ENCODE data around the gene NR2F2. TPM values are rescaled to one million over a fixed set of nuclear protein-coding genes. Genes with fewer than 3 reads are reported as not detected.

The NR2F2 gene
- total RNA-seq, 1 donor from 2014 or later: not detected

- no peak for ATAC-seq (ENCODE audit: low read depth)
- intact Hi-C loops (cut with micrococcal nuclease): no loop called here
- no peaks in the 10 kb centered on the region for H3K36me3 Mint-ChIP-seq (ENCODE audit: low read depth)
- POLR2A ChIA-PET: interaction anchor here (0.6 kb wide), 1 partner anchor 8 kb away, joined by 4 read pairs; the partner anchor contains the start of gene NR2F2
- H3K27me3 Mint-ChIP-seq: peaks cover 61% of the 10 kb centered on the region
- H3K4me1 Mint-ChIP-seq: peaks cover 7% of the 10 kb centered on the region
- no peak for DNase-seq
- no peak overlapping the region for H3K27ac Mint-ChIP-seq
- CTCF ChIA-PET: no interaction called here
- no peaks in the 10 kb centered on the region for H3K9me3 Mint-ChIP-seq
- no peak for TF ChIP-seq CTCF (IDR thresholded peaks at IDR 0.05)
- no peak overlapping the region for H3K4me3 Mint-ChIP-seq
Observed at GRCh38 chr15:96338074-96338765, 7.7 kb downstream of the NR2F2 start.

- DNase-seq (no peak), ATAC-seq (ENCODE audit: low read depth) (no peak)
- intact Hi-C loops (cut with micrococcal nuclease): no loop called here
- Mint-ChIP-seq H3K27me3 (peaks cover 59% of the 10 kb centered on the region), H3K9me3 (no peaks in the 10 kb centered on the region), H3K36me3 (ENCODE audit: low read depth) (no peaks in the 10 kb centered on the region), H3K4me3 (no peak overlapping the region), H3K4me1 (peaks cover 2% of the 10 kb centered on the region), H3K27ac (no peak overlapping the region)
- CTCF ChIA-PET: no interaction called here
- no peak for TF ChIP-seq CTCF (IDR thresholded peaks at IDR 0.05)
- POLR2A ChIA-PET: interaction anchor here (0.6 kb wide), 1 partner anchor 9 kb away, joined by 4 read pairs; the partner anchor contains the start of gene NR2F2
Observed at GRCh38 chr15:96338766-96339618, 8.5 kb downstream of the NR2F2 start.

GRCh38 chr15:96339619-96340347, 9.3 kb downstream of the NR2F2 start:
- peaks cover 62% of the 10 kb centered on the region for H3K27me3 Mint-ChIP-seq
- H3K4me3 Mint-ChIP-seq: no peak overlapping the region
- CTCF ChIA-PET: no interaction called here
- DNase-seq: no peak
- no peak for ATAC-seq (ENCODE audit: low read depth)
- peaks cover 2% of the 10 kb centered on the region for H3K4me1 Mint-ChIP-seq
- no peaks in the 10 kb centered on the region for H3K9me3 Mint-ChIP-seq
- no peak for TF ChIP-seq CTCF (IDR thresholded peaks at IDR 0.05)
- intact Hi-C loops (cut with micrococcal nuclease): no loop called here
- POLR2A ChIA-PET: no interaction called here
- no peak overlapping the region for H3K27ac Mint-ChIP-seq
- no peaks in the 10 kb centered on the region for H3K36me3 Mint-ChIP-seq (ENCODE audit: low read depth)

- H3K27ac Mint-ChIP-seq: no peak overlapping the region
- H3K4me3 Mint-ChIP-seq: no peak overlapping the region
- ChIA-PET POLR2A (no interaction called here), CTCF (no interaction called here)
- peaks cover 67% of the 10 kb centered on the region for H3K27me3 Mint-ChIP-seq
- TF ChIP-seq CTCF (IDR thresholded peaks at IDR 0.05): no peak
- intact Hi-C loops (cut with micrococcal nuclease): no loop called here
- ATAC-seq (ENCODE audit: low read depth): no peak
- peaks cover 2% of the 10 kb centered on the region for H3K4me1 Mint-ChIP-seq
- H3K9me3 Mint-ChIP-seq: no peaks in the 10 kb centered on the region
- DNase-seq: no peak
- H3K36me3 Mint-ChIP-seq (ENCODE audit: low read depth): no peaks in the 10 kb centered on the region
Observed at GRCh38 chr15:96340348-96340597, 9.8 kb downstream of the NR2F2 start.
